Lung (tissue), 12 donors: Measurements from ENCODE around the gene SERPINB6. TPM values are rescaled to one million over a fixed set of nuclear protein-coding genes. Genes with fewer than 3 reads are reported as not detected.

Experiments used
- ATAC-seq: fragments of 200-7000 bp; cut with Tn5 transposase; one replicate; pipeline ENCODE4 v1.9.1; 2020; ENCODE audit warnings: moderate number of reproducible peaks; ENCODE audit not compliant: insufficient read depth, low FRiP score
- DNase-seq, 3 donors: peaks; one replicate each; pipeline ENCODE4 v3.0.0-alpha.2; 2013 to 2017
- H3K27ac ChIP-seq, 2 donors: one replicate each; pipeline ENCODE4 v1.5.1; 2013; ENCODE audit warnings: mild to moderate bottlenecking in 2 of 2, moderate library complexity in 2 of 2, control low read depth in 1 of 2, inconsistent platforms in 1 of 2, low read depth in 1 of 2, low read length in 1 of 2
- H3K27me3 ChIP-seq, 3 donors: one replicate each; pipeline ENCODE4 v1.5.1; 2013; ENCODE audit warnings: low read length in 2 of 3; ENCODE audit not compliant: control insufficient read depth in 3 of 3, insufficient read depth in 3 of 3
- H3K36me3 ChIP-seq, 4 donors: one replicate each; pipeline ENCODE4 v1.5.1; 2013; ENCODE audit warnings: low read length in 4 of 4, mild to moderate bottlenecking in 1 of 4, moderate library complexity in 1 of 4; ENCODE audit not compliant: control insufficient read depth in 4 of 4, insufficient read depth in 4 of 4
- H3K4me1 ChIP-seq, 5 donors: one replicate each; pipeline ENCODE4 v1.5.1; 2013; ENCODE audit warnings: low read length in 5 of 5, mild to moderate bottlenecking in 2 of 5, moderate library complexity in 1 of 5; ENCODE audit not compliant: control insufficient read depth in 5 of 5, insufficient read depth in 5 of 5
- H3K4me3 ChIP-seq: one replicate; pipeline ENCODE4 v1.5.1; 2013; ENCODE audit warnings: mild to moderate bottlenecking, control low read depth, moderate library complexity
- H3K9ac ChIP-seq, 2 donors: one replicate each; pipeline ENCODE4 v1.5.1; 2013; ENCODE audit warnings: low read length in 2 of 2, control low read depth in 1 of 2; ENCODE audit not compliant: insufficient read depth in 1 of 2
- H3K9me3 ChIP-seq, 4 donors: one replicate each; pipeline ENCODE4 v1.5.1; 2013; ENCODE audit warnings: low read length in 3 of 4, mild to moderate bottlenecking in 1 of 4, moderate library complexity in 1 of 4; ENCODE audit not compliant: control insufficient read depth in 4 of 4, insufficient read depth in 3 of 4
- WGBS, 2 donors: extraction: QIAGEN DNeasy Blood & Tissue Kit; methylation state at CpG; one replicate each; pipeline ENCODE4 v1.1.7; 2013; 5-methylcytosine and 5-hydroxymethylcytosine counted together
- polyA plus RNA-seq, 2 donors: library from polyadenylated mRNA; stranded (reverse); fragments of 200-250 nt; gene quantifications; one replicate each; pipeline ENCODE4 v1.2.1, GENCODE V29; 2013
- total RNA-seq, 2 donors: library from RNA; depleted of rRNA in 1 of 2; stranded (reverse); fragments of >200 nt in 1 of 2; gene quantifications; one replicate each; pipeline ENCODE4 v1.2.1, GENCODE V29; 2014 to 2021
- TF ChIP-seq, protein P1 (sequence below): IDR thresholded peaks from 2 replicates; pipeline ENCODE4 v1.5.1; 2012; ENCODE audit warnings: mild to moderate bottlenecking; ENCODE audit errors: control extremely low read depth, extremely low read depth
- donor health status: control.
- donor health status: control.
- donor health status: Bipolar disorder and iron deficiency.
- donor health status: healthy.
- donor health status: DM: yes; HTN: yes; CAD: no.

SERPINB6 gene
- total and polyA plus RNA-seq, 4 donors = 113 to 155 (median 127) TPM

DNA sequence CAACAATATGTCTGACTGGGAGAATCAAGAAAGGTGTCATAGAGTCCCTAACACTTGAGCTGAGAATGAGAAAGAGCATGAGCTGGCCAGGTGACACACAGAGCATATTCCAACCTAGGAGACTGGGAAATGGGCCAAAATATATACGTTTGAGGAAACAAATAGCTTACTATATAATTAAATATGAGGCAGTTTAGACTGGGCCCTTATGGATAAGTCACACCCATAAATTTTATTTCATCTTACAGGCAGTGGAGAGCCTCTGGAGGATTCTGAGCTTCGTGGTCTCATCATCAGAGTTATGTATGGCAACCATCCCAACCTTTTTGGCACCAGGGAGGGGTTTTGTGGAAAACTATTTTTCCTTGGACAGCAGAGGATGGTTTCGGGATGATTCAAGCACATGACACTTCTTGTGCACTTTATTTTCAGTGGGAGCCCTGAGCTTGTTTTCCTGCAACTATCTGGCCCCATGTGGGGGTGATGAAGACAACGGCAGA, 15.4 kb upstream of the SERPINB6 start:
- Histone ChIP-seq H3K4me1 (peaks cover 0 to 22% (median 5%) of the 10 kb centered on the region in 5 donors), H3K9me3 (no peaks in the 10 kb centered on the region), H3K36me3 (no peaks in the 10 kb centered on the region), H3K4me3 (no peak overlapping the region), H3K27me3 (no peaks in the 10 kb centered on the region), H3K27ac (no peak overlapping the region), H3K9ac (no peak overlapping the region)
- TF ChIP-seq, protein P1, sequence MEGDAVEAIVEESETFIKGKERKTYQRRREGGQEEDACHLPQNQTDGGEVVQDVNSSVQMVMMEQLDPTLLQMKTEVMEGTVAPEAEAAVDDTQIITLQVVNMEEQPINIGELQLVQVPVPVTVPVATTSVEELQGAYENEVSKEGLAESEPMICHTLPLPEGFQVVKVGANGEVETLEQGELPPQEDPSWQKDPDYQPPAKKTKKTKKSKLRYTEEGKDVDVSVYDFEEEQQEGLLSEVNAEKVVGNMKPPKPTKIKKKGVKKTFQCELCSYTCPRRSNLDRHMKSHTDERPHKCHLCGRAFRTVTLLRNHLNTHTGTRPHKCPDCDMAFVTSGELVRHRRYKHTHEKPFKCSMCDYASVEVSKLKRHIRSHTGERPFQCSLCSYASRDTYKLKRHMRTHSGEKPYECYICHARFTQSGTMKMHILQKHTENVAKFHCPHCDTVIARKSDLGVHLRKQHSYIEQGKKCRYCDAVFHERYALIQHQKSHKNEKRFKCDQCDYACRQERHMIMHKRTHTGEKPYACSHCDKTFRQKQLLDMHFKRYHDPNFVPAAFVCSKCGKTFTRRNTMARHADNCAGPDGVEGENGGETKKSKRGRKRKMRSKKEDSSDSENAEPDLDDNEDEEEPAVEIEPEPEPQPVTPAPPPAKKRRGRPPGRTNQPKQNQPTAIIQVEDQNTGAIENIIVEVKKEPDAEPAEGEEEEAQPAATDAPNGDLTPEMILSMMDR = no peak
- ATAC-seq (no peak), DNase-seq (peak; percentile 37 to 70 (median 43))
- WGBS, 2 donors = 61 to 68% methylated on average over 4 of the region's 4 CpGs

DNA sequence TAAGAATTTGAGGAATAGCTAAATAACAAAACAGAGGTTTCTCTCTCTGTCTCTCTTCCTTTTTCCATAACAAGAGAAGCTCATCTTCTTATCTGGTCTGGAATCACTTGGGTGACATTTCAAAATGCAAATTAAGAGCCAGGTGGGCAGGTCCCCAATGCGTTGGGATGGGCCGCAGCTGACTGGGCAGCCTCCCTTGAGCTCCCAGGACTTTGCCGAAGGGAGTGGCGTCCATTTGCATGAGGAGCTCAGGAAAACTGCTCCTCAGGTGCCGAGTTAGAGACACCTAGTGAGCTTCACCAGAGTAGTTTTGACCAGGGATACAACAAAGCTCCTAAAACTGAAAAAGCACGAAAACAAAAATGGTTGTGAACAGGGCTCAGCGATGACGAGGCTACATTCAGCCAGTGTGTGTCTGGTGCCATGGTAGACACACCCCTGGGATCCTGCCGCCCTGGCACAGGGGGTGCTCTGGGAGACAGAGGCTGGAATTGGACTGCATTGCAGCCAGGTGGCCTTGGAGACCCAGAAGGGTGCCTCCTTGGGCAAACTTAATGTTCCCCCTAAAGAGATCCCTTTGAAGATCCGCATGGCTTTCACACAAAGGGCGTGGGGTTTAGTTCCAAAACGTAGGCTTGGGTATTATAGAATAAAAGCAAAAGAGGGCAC, 13.5 kb upstream of the SERPINB6 start:
- no peak overlapping the region for H3K4me3 ChIP-seq
- ATAC-seq (no peak), DNase-seq (no peak)
- peaks cover 0 to 20% (median 8%) of the 10 kb centered on the region in 5 donors for H3K4me1 ChIP-seq
- H3K27me3 ChIP-seq = no peaks in the 10 kb centered on the region
- H3K9me3 ChIP-seq = no peaks in the 10 kb centered on the region
- TF ChIP-seq, protein P1 = no peak
- no peak overlapping the region for H3K27ac ChIP-seq
- no peak overlapping the region for H3K9ac ChIP-seq
- 94 to 96% methylated on average over 12 of the region's 12 CpGs for WGBS, 2 donors
- H3K36me3 ChIP-seq = no peaks in the 10 kb centered on the region

DNA sequence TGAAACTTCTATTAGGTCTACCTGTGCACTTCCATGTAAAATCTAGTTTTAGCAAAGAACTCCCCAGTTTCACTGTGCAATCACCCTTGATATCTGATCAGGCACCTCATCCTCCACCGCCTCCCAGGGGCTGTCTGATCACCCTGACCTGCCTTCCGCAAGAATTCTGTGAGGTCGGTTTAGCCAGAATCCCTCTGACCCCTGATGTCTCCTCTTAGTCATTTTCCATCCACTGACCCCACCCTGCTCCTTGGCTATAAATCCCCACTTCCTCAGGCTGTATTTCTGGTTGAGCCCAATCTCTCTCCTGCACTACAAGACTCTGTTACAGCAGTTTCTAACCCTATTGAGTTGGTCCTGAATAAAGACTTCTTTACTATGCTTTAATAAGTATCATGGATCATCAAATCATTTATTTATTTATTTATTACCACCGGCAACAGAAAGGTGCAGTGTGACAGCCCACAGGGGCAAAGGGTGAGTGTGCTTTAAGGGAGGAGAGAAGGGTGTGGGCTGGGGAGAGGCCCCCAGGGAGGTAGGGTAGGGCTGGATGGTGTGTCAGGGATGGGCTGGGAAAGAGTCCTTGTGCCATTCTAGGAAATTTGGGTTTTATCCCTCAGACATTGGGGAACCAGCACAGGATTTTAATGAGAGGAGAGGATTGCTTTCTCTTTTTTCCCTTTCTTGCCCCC, 11.2 kb upstream of the SERPINB6 start:
- Histone ChIP-seq H3K9me3 (no peaks in the 10 kb centered on the region), H3K4me1 (peaks cover 0 to 13% (median 9%) of the 10 kb centered on the region in 5 donors), H3K4me3 (no peak overlapping the region), H3K9ac (no peak overlapping the region), H3K36me3 (no peaks in the 10 kb centered on the region), H3K27ac (peak overlapping the region in 1 of 2 donors; percentile 60), H3K27me3 (no peaks in the 10 kb centered on the region)
- 79 to 85% methylated on average over 4 of the region's 4 CpGs for WGBS, 2 donors
- no peak for ATAC-seq
- no peak for DNase-seq
- TF ChIP-seq, protein P1 = no peak
